Measurements from ENCODE around the gene PTDSS2. TPM values are rescaled to one million over a fixed set of nuclear protein-coding genes. Genes with fewer than 3 reads are reported as not detected.
A peak's percentile ranks its signal among the peaks of the same experiment; 100 is the strongest.

PTDSS2 gene
- polyA plus RNA-seq, 3 donors: 9.3 to 18.3 (median 12.4) TPM

DNA sequence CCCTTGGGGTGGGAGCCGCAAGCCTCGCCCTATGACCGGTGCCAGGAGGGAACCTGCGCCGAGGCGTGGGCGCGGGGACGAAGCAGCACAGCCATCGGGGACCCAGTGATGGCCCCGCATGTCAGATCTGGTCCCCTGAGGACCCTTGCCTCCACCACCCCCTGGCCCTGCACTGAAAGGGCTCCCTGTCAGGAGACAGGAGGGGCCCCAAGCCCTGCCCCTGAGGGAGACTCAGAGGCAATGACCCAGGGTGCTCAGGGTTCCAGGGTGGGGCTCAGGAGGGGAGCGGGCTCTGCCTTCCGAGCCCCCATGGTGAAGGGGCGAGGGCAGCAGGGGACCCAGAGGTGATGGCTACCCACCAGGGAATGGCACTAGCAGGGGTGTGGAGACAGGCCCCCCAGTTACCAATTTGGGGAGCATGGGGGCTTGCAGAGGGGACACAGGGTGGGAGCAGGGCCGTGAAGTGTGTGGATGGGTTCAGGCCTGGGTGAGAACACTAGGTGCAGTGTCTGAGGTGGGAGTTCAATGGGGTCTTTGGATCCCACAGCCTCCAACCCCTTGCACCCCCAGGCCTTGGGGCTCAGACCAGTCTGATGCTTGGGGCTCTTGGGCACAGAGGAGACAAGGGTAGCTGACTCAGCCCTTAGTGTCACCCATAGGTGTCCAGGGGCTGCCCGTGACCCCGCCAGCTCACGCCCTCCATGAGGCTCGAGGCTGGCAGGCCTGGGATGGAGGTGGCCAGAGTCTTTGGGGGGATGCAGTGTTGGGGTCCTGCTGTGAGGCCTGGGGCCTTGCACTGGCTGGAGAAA lies 87.7 kb downstream of the PTDSS2 start:
- H3K4me1 ChIP-seq (ENCODE audit: control insufficient read depth in 1 of 2, insufficient read depth in 2 of 2, low read length in 2 of 2): peaks cover 33 to 37% of the 10 kb centered on the region in 2 donors
- H3K79me2 ChIP-seq (ENCODE audit: insufficient read depth, low read length): peaks cover 12% of the 10 kb centered on the region
- 35% methylated on average over 17 of the region's 19 CpGs for WGBS (ENCODE audit: insufficient coverage)
- no peak for DNase-seq
- peaks cover 15 to 39% (median 22%) of the 10 kb centered on the region in 3 donors for H3K27me3 Mint-ChIP-seq (ENCODE audit: low read depth in 3 of 3)
- peaks cover 20% of the 10 kb centered on the region for H4K20me1 ChIP-seq (ENCODE audit: insufficient read depth, low read length)
- H3K27ac Mint-ChIP-seq: peak overlapping the region in 1 of 7 donors; percentile 74
- peaks cover 11% of the 10 kb centered on the region for H3K4me1 Mint-ChIP-seq
- H2AFZ ChIP-seq (ENCODE audit: insufficient read depth, low read depth, low read length, poor library complexity, severe bottlenecking): peak overlapping the region; percentile 79
- intact Hi-C loops (cut with micrococcal nuclease): no loop called here
- H3K36me3 ChIP-seq (replicated peaks in 1 of 2; ENCODE audit: control insufficient read depth in 1 of 2, insufficient read depth in 2 of 2, low read length in 2 of 2): peaks cover 3 to 8% of the 10 kb centered on the region in 2 donors
- H3K4me3 Mint-ChIP-seq: peak overlapping the region; percentile 77 to 90
- H3K36me3 Mint-ChIP-seq: peaks cover under 1 to 4% of the 10 kb centered on the region in 2 donors
- peak overlapping the region in 2 of 3 experiments; percentile 38 to 76 for H3K4me3 ChIP-seq (replicated peaks in 1 of 3; ENCODE audit: low read depth in 2 of 3, low read length in 3 of 3)
- TF ChIP-seq, protein P1, sequence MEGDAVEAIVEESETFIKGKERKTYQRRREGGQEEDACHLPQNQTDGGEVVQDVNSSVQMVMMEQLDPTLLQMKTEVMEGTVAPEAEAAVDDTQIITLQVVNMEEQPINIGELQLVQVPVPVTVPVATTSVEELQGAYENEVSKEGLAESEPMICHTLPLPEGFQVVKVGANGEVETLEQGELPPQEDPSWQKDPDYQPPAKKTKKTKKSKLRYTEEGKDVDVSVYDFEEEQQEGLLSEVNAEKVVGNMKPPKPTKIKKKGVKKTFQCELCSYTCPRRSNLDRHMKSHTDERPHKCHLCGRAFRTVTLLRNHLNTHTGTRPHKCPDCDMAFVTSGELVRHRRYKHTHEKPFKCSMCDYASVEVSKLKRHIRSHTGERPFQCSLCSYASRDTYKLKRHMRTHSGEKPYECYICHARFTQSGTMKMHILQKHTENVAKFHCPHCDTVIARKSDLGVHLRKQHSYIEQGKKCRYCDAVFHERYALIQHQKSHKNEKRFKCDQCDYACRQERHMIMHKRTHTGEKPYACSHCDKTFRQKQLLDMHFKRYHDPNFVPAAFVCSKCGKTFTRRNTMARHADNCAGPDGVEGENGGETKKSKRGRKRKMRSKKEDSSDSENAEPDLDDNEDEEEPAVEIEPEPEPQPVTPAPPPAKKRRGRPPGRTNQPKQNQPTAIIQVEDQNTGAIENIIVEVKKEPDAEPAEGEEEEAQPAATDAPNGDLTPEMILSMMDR (IDR thresholded peaks at IDR 0.05): no peak
- peaks cover 0 to 4% (median 0%) of the 10 kb centered on the region in 7 donors for H3K9me3 Mint-ChIP-seq
- H3K9ac ChIP-seq (ENCODE audit: insufficient read depth, low read length, poor library complexity, severe bottlenecking): peak overlapping the region; percentile 43
- peaks cover 0 to 27% of the 10 kb centered on the region in 2 donors for H3K27me3 ChIP-seq (ENCODE audit: control insufficient read depth in 2 of 2, insufficient read depth in 2 of 2, low read length in 2 of 2)
- peak overlapping the region; percentile 87 for H3K4me2 ChIP-seq (replicated peaks; ENCODE audit: extremely low read depth, low read length, poor library complexity, severe bottlenecking)
- H3K9me3 ChIP-seq (replicated peaks in 1 of 2; ENCODE audit: control insufficient read depth in 1 of 2, insufficient read depth in 1 of 2, low read length in 2 of 2): no peaks in the 10 kb centered on the region
- no peak overlapping the region for H3K27ac ChIP-seq (ENCODE audit: low read depth in 1 of 2, low read length in 2 of 2)

DNA sequence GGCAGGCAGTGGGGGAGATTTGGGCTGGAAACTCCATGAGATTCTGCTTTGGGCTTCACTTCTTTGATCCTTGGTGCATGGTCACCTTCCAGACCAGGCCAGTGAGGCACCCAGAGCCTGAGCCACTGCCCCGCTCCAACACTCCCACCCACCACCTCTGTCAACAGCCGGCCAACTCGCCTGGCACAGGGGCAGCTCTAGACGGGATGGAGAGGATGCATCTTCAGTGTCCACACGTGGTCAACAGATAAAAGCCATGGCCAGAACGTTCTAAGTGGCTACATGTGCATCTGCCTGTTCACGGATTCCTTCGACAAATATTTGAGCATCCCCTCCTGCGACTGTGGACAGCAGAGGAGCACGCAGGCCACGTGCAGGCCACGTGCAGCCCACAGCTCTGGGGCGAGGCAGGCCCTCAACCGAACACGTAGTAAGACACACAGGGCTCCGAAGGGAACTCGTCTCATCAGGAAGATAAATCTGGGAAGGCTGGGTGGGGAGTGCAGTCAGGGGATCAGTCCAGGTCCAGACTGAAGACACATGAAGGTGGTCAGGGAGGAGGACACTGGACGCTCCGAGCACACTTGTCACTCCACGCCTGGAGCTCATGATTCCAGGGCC lies 88.5 kb downstream of the PTDSS2 start:
- Histone ChIP-seq H3K4me2 (replicated peaks; ENCODE audit: extremely low read depth, low read length, poor library complexity, severe bottlenecking) (no peak overlapping the region), H3K79me2 (ENCODE audit: insufficient read depth, low read length) (peaks cover 12% of the 10 kb centered on the region), H3K9me3 (replicated peaks in 1 of 2; ENCODE audit: control insufficient read depth in 1 of 2, insufficient read depth in 1 of 2, low read length in 2 of 2) (no peaks in the 10 kb centered on the region), H3K27ac (ENCODE audit: low read depth in 1 of 2, low read length in 2 of 2) (no peak overlapping the region), H2AFZ (ENCODE audit: insufficient read depth, low read depth, low read length, poor library complexity, severe bottlenecking) (no peak overlapping the region), H3K4me3 (replicated peaks in 1 of 3; ENCODE audit: low read depth in 2 of 3, low read length in 3 of 3) (no peak overlapping the region), H3K36me3 (replicated peaks in 1 of 2; ENCODE audit: control insufficient read depth in 1 of 2, insufficient read depth in 2 of 2, low read length in 2 of 2) (peaks cover 0 to under 1% of the 10 kb centered on the region in 2 donors), H3K4me1 (ENCODE audit: control insufficient read depth in 1 of 2, insufficient read depth in 2 of 2, low read length in 2 of 2) (peaks cover 33 to 37% of the 10 kb centered on the region in 2 donors), H3K27me3 (ENCODE audit: control insufficient read depth in 2 of 2, insufficient read depth in 2 of 2, low read length in 2 of 2) (peaks cover 0 to 27% of the 10 kb centered on the region in 2 donors), H4K20me1 (ENCODE audit: insufficient read depth, low read length) (peaks cover 13% of the 10 kb centered on the region), H3K9ac (ENCODE audit: insufficient read depth, low read length, poor library complexity, severe bottlenecking) (no peak overlapping the region)
- Mint-ChIP-seq H3K27ac (no peak overlapping the region), H3K36me3 (peaks cover 0 to 2% of the 10 kb centered on the region in 2 donors), H3K9me3 (peaks cover 0 to 4% (median 0%) of the 10 kb centered on the region in 7 donors), H3K27me3 (ENCODE audit: low read depth in 3 of 3) (peaks cover 15 to 40% (median 26%) of the 10 kb centered on the region in 3 donors), H3K4me3 (no peak overlapping the region), H3K4me1 (peaks cover 11% of the 10 kb centered on the region)
- DNase-seq: no peak
- TF ChIP-seq, protein P1 (IDR thresholded peaks at IDR 0.05): no peak
- 92% methylated on average over 18 of the region's 20 CpGs for WGBS (ENCODE audit: insufficient coverage)
- intact Hi-C loops (cut with micrococcal nuclease): no loop called here

Measured in CD14-positive monocyte (primary cell).